ENCODE data around the gene PHTF2.

Gene PHTF2

GRCh38 chr7:77933394-77933793 is 134.8 kb downstream of the PHTF2 start:
- DNase-seq (ENCODE audit: low read depth) = no peak

- no peak for DNase-seq (ENCODE audit: low read depth)
Measured at GRCh38 chr7:77935652-77936348, 137.2 kb downstream of the PHTF2 start.

GRCh38 chr7:77940647-77941046 is 142.1 kb downstream of the PHTF2 start:
- DNase-seq (ENCODE audit: low read depth) = no peak

- no peak for DNase-seq (ENCODE audit: low read depth)
Measured at GRCh38 chr7:77942431-77942830, 143.9 kb downstream of the PHTF2 start.

- DNase-seq (ENCODE audit: low read depth) = no peak
Measured at GRCh38 chr7:77944183-77945182, 145.9 kb downstream of the PHTF2 start.

GRCh38 chr7:77950548-77950947 is 152.0 kb downstream of the PHTF2 start:
- DNase-seq (ENCODE audit: low read depth) = no peak

- no peak for DNase-seq (ENCODE audit: low read depth)
Measured at GRCh38 chr7:77954773-77955555, 156.4 kb downstream of the PHTF2 start.

GRCh38 chr7:77958436-77958835 is 159.9 kb downstream of the PHTF2 start:
- DNase-seq (ENCODE audit: low read depth) = no peak

- DNase-seq (ENCODE audit: low read depth) = no peak
Measured at GRCh38 chr7:77959080-77959479, 160.5 kb downstream of the PHTF2 start.

- no peak for DNase-seq (ENCODE audit: low read depth)
Measured at GRCh38 chr7:77960336-77960735, 161.8 kb downstream of the PHTF2 start.

- DNase-seq (ENCODE audit: low read depth) = no peak
Measured at GRCh38 chr7:77967429-77967828, 168.9 kb downstream of the PHTF2 start.

GRCh38 chr7:77971726-77972125 is 173.2 kb downstream of the PHTF2 start:
- DNase-seq (ENCODE audit: low read depth) = no peak

- no peak for DNase-seq (ENCODE audit: low read depth)
Measured at GRCh38 chr7:77975672-77976480, 177.3 kb downstream of the PHTF2 start.

GRCh38 chr7:77979219-77979618 is 180.6 kb downstream of the PHTF2 start:
- DNase-seq (ENCODE audit: low read depth) = no peak

GRCh38 chr7:77980087-77980713 is 181.6 kb downstream of the PHTF2 start:
- no peak for DNase-seq (ENCODE audit: low read depth)

- DNase-seq (ENCODE audit: low read depth) = no peak
Measured at GRCh38 chr7:77982926-77983550, 184.5 kb downstream of the PHTF2 start.

GRCh38 chr7:77983973-77984372 is 185.4 kb downstream of the PHTF2 start:
- no peak for DNase-seq (ENCODE audit: low read depth)

GRCh38 chr7:77985232-77985973 is 186.8 kb downstream of the PHTF2 start:
- DNase-seq (ENCODE audit: low read depth) = no peak

- no peak for DNase-seq (ENCODE audit: low read depth)
Measured at GRCh38 chr7:77985974-77986339, 187.4 kb downstream of the PHTF2 start.

Measured in activated gamma-delta T cell treated with anti-CD3 and anti-CD28 coated beads, Interleukin-2, amount 50 U/mL, for 16 hours (primary cell).